ENCODE data around the gene SGMS1. TPM values are rescaled to one million over a fixed set of nuclear protein-coding genes. Genes with fewer than 3 reads are reported as not detected.
"Not testable (repeated sequence)": the region's sequence is repeated elsewhere in the genome, so short reads cannot be mapped to it uniquely, and the experiment has no call there.

Gene SGMS1
- total and polyA plus RNA-seq, 2 donors from 2014 or later: 13.6 to 100 TPM

- Histone ChIP-seq H3K27me3 (ENCODE audit: control insufficient read depth, insufficient read depth, low read length) (no peaks in the 10 kb centered on the region), H3K9ac (ENCODE audit: low read length in 3 of 3) (no peak overlapping the region), H3K36me3 (ENCODE audit: control insufficient read depth in 2 of 3, insufficient read depth in 3 of 3, low read length in 3 of 3) (no peaks in the 10 kb centered on the region), H3K9me3 (ENCODE audit: control insufficient read depth in 2 of 3, insufficient read depth in 1 of 3, low read length in 3 of 3) (no peaks in the 10 kb centered on the region), H3K4me1 (ENCODE audit: control insufficient read depth in 2 of 3, insufficient read depth in 2 of 3, low read depth in 1 of 3, low read length in 3 of 3) (peaks cover 0 to 5% (median 4%) of the 10 kb centered on the region in 3 donors), H3K27ac (ENCODE audit: low read depth in 2 of 2, low read length in 2 of 2) (no peak overlapping the region), H3K4me3 (ENCODE audit: low read length in 3 of 3) (no peak overlapping the region)
- DNase-seq: no peak
- intact Hi-C loops (cut with DNase I): no loop called here
- no peak for TF ChIP-seq CTCF (IDR thresholded peaks at IDR 0.05; ENCODE audit: borderline replicate concordance, extremely low read depth, insufficient read depth)
- no peak for FAIRE-seq
Measured at GRCh38 chr10:50358925-50359687, 264.6 kb downstream of the SGMS1 start.

DNA sequence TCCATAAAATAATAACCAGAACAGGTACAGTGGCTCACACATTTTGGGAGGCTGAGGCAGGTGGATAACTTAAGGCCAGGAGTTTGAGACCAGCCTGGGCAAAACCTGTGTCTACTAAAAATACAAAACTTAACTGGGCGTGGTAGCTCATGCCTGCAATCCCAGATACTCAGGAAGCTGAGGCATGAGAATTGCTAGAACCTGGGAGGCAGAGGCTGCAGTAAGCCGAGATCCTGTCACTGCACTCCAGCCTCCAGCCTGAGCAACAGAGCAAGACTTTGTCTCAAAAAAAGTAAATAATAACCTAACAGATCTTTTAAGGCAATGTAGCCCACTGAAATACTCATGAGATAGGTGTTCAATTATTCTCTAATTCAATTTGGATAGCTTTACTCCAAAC lies 265.3 kb downstream of the SGMS1 start:
- DNase-seq (no peak), FAIRE-seq (no peak)
- H3K9ac ChIP-seq (ENCODE audit: low read length in 3 of 3): no peak overlapping the region
- H3K4me3 ChIP-seq (ENCODE audit: low read length in 3 of 3): no peak overlapping the region
- no peaks in the 10 kb centered on the region for H3K9me3 ChIP-seq (ENCODE audit: control insufficient read depth in 2 of 3, insufficient read depth in 1 of 3, low read length in 3 of 3)
- H3K27me3 ChIP-seq (ENCODE audit: control insufficient read depth, insufficient read depth, low read length): no peaks in the 10 kb centered on the region
- peaks cover 0 to 5% (median 4%) of the 10 kb centered on the region in 3 donors for H3K4me1 ChIP-seq (ENCODE audit: control insufficient read depth in 2 of 3, insufficient read depth in 2 of 3, low read depth in 1 of 3, low read length in 3 of 3)
- no peak overlapping the region for H3K27ac ChIP-seq (ENCODE audit: low read depth in 2 of 2, low read length in 2 of 2)
- H3K36me3 ChIP-seq (ENCODE audit: control insufficient read depth in 2 of 3, insufficient read depth in 3 of 3, low read length in 3 of 3): no peaks in the 10 kb centered on the region
- intact Hi-C loops (cut with DNase I): no loop called here
- no peak for TF ChIP-seq CTCF (IDR thresholded peaks at IDR 0.05; ENCODE audit: borderline replicate concordance, extremely low read depth, insufficient read depth)

DNA sequence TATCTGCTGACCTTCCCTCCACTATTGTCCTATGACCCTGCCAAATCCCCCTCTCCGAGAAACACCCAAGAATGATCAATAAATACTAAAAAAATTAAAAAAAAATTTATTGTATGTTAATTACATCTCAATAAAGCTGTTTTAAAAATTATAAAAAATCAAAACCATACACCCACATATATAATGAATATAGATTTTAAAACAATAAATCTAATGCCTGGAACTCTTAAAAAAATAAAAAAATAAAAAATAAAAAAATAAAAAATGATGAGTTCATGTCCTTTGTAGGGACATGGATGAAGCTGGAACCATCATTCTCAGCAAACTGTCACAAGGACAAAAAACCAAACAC lies 267.3 kb downstream of the SGMS1 start:
- H3K36me3 ChIP-seq (ENCODE audit: control insufficient read depth in 2 of 3, insufficient read depth in 3 of 3, low read length in 3 of 3); H3K9ac ChIP-seq (ENCODE audit: low read length in 3 of 3); H3K9me3 ChIP-seq (ENCODE audit: control insufficient read depth in 2 of 3, insufficient read depth in 1 of 3, low read length in 3 of 3); FAIRE-seq; H3K4me3 ChIP-seq (ENCODE audit: low read length in 3 of 3); H3K27me3 ChIP-seq (ENCODE audit: control insufficient read depth, insufficient read depth, low read length); H3K4me1 ChIP-seq (ENCODE audit: control insufficient read depth in 2 of 3, insufficient read depth in 2 of 3, low read depth in 1 of 3, low read length in 3 of 3); H3K27ac ChIP-seq (ENCODE audit: low read depth in 2 of 2, low read length in 2 of 2); DNase-seq; intact Hi-C loops (cut with DNase I): not testable (repeated sequence)

- H3K9ac ChIP-seq (ENCODE audit: low read length in 3 of 3); H3K36me3 ChIP-seq (ENCODE audit: control insufficient read depth in 2 of 3, insufficient read depth in 3 of 3, low read length in 3 of 3); H3K9me3 ChIP-seq (ENCODE audit: control insufficient read depth in 2 of 3, insufficient read depth in 1 of 3, low read length in 3 of 3); H3K4me3 ChIP-seq (ENCODE audit: low read length in 3 of 3); H3K27ac ChIP-seq (ENCODE audit: low read depth in 2 of 2, low read length in 2 of 2); H3K27me3 ChIP-seq (ENCODE audit: control insufficient read depth, insufficient read depth, low read length); intact Hi-C loops (cut with DNase I); H3K4me1 ChIP-seq (ENCODE audit: control insufficient read depth in 2 of 3, insufficient read depth in 2 of 3, low read depth in 1 of 3, low read length in 3 of 3); DNase-seq; FAIRE-seq: not testable (repeated sequence)
Measured at GRCh38 chr10:50355693-50356480, 267.9 kb downstream of the SGMS1 start.
